Esophagus squamous epithelium (tissue), 4 donors: ENCODE results near the gene PLD5.

Experiments used
- POLR2A ChIP-seq, 4 donors: fragments of 450-650 bp; IDR thresholded peaks; one replicate each; pipeline ENCODE4 v1.6.1; 2017; ENCODE audit warnings: antibody characterized with exemption in 4 of 4, mild to moderate bottlenecking in 4 of 4, moderate library complexity in 3 of 4
- TF ChIP-seq, protein P1 (sequence below), 6 experiments: fragments of 450-650 bp in 4 of 6; fragments of 200-600 bp in 2 of 6; sonication (generic) in 2 of 6; IDR thresholded peaks; one replicate each; pipeline ENCODE4 v1.5.1; 2016 to 2019; ENCODE audit warnings: antibody characterized with exemption in 6 of 6, mild to moderate bottlenecking in 4 of 6, moderate library complexity in 4 of 6

GRCh38 chr1:242201090-242201489 is 323.4 kb downstream of the PLD5 start:
- no peak for TF ChIP-seq POLR2A (IDR thresholded peaks at IDR 0.05)
- TF ChIP-seq, protein P1, sequence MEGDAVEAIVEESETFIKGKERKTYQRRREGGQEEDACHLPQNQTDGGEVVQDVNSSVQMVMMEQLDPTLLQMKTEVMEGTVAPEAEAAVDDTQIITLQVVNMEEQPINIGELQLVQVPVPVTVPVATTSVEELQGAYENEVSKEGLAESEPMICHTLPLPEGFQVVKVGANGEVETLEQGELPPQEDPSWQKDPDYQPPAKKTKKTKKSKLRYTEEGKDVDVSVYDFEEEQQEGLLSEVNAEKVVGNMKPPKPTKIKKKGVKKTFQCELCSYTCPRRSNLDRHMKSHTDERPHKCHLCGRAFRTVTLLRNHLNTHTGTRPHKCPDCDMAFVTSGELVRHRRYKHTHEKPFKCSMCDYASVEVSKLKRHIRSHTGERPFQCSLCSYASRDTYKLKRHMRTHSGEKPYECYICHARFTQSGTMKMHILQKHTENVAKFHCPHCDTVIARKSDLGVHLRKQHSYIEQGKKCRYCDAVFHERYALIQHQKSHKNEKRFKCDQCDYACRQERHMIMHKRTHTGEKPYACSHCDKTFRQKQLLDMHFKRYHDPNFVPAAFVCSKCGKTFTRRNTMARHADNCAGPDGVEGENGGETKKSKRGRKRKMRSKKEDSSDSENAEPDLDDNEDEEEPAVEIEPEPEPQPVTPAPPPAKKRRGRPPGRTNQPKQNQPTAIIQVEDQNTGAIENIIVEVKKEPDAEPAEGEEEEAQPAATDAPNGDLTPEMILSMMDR (IDR thresholded peaks at IDR 0.05): no peak
